NCI-H2227 (cell line): ENCODE measurements around the gene PLPPR2.
A peak's percentile ranks its signal among the peaks of the same experiment; 100 is the strongest.
"Not testable (repeated sequence)": the region's sequence is repeated elsewhere in the genome, so short reads cannot be mapped to it uniquely, and the experiment has no call there.

Experiments used
- DNase-seq: peaks from one replicate; lab custom pipeline; 2025; ENCODE audit not compliant: unreplicated experiment; lab: John Stamatoyannopoulos, UW

PLPPR2 gene, protein sequence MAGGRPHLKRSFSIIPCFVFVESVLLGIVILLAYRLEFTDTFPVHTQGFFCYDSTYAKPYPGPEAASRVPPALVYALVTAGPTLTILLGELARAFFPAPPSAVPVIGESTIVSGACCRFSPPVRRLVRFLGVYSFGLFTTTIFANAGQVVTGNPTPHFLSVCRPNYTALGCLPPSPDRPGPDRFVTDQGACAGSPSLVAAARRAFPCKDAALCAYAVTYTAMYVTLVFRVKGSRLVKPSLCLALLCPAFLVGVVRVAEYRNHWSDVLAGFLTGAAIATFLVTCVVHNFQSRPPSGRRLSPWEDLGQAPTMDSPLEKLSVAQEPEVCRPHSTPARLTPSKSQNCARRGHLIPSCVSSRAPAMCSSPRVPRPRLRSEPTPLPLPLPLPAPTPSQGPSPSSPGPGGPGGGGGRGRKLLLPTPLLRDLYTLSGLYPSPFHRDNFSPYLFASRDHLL

DNA sequence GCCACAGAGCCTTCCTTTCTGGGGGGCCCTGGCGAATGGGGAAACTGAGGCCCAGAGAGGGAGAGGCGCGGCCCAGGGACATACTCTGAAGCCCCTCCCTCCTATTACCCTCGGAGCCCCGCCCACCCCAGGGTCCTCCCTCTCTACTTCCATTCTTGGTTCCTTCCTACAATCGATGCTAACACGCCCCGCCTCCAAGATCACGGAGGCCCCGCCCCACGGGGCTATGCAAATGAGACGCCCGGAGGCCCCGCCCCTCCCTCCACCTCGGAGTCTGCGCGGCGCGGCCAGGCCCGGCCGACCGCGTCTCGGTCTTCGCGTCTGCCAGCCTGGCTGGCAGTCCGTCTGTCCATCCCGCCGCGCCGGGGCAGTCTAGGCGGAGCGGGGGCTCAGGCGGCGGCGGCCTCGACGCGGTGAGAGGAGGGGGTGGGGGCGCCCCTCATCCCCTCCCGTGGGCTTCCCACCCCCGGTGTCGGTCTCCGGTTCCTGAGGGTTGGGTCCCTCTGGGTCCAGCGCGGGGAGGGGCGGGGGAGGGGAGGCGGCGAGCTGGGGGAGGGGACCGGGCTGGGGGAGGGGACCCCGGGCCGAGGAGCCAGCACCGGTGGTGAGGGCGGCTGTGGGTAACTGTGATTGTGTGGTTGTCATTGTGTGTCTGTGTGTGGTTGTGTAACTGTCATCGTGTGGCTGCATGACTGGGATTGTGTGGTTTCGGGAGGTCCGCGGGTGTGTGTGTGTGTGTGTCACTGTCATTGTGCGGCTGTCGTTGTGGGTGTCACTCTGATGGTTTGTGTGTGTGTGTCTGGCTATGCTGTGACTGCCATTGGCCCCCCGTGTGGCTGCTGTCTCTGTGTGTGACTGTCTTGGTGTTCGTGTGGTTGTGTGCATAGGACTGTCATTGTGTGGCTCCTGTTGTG, at the start of gene PLPPR2:
Gene PLPPR2, plus strand, starts transcription at position 273 of the 914 bp plus-strand sequence. CDS start 2,242 bp downstream, outside the sequence.
- peak; percentile 92 for DNase-seq

DNA sequence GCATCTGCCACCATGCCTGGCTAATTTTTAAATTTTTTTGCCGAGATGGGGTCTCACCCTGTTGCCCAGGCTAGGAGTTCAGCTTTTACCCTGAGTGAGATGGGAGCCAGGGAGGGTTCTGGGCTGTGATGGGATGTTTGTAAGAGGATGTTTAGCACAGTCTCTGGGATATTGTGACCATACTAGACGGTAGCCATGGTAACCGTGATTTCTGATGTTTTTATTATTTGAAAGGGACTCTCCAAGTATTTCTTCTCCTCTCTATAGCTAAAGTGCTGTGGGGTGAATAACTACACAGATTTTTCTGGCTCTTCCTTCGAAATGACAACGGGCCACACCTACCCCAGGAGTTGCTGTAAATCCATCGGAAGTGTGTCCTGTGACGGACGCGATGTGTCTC, 48.9 kb upstream of the PLPPR2 start:
- DNase-seq: no peak

DNA sequence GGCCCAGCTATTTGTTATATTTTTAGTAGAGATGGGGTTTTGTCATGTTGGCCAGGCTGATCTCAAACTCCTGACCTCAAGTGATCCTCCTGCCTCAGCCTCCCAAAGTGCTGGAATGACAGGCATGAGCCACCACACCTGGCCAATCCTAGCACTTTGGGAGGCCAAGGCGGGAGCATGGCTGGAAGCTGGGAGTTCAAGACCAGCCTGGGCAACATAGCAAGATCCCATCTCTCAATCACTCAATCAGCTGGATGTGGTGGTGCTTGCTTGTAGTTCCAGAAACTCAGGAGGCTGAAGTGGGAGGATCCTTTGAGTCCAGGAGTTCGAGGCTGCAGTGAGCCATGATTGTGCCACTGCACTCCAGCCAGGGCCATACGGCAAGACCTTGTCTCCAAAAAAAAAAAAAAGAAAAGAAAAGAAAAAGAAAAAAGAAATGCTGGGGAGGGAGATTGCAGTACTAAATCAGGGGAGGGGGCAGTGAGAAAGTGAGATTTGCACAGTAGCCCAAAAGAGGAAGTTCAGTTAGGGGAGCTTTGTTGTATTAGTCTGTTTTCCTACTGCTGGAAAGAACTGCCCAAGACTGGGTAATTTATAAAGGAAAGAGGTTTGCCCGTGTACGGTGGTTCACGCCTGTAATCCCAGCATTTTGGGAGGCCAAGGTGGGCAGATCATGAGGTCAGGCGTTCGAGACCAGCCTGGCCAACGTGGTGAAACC, 34.8 kb upstream of the PLPPR2 start:
- not testable (repeated sequence) for DNase-seq

DNA sequence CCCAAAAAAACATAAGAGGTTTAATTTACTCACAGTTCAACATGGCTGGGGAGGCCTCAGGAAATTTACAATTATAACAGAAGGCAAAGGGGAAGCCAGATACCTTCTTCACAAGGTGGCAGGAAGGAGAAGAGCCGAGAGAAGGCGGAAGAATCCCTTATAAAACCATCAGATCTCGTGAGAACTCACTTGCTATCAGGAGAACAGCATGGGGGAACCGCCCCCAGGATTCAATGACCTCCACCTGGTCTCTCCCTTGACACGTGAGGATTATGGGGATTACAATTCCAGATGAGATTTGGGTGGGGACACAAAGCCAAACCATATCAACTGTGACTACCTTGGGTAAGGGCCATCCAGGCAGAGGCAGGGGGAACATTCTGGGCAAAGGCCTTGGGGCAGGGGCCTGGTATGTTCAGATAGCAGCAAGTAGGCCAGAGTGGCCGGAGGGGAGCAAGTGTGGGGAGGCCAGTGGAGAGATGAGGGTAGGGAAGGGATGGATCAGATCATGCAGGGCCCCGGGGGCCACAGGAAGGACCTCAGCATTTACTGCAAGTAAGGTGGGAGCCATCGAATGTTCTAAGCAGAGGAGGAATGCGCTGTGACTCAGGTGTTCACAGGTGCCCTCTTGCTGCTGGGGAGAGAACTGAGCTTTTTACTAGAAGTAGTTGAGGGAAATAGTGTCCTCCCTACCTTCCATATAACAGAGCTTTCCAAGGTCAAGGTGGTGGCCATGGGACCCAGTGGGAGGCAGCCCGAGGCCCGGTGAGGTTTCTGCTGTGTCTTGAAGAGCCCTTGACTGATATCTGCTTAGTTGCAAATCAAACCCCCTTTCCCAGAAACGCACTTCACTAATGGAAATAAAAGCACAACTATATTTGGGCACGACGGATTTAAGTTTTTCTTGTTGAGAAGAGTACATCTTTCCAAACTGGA, 33.8 kb upstream of the PLPPR2 start:
- DNase-seq: no peak

DNA sequence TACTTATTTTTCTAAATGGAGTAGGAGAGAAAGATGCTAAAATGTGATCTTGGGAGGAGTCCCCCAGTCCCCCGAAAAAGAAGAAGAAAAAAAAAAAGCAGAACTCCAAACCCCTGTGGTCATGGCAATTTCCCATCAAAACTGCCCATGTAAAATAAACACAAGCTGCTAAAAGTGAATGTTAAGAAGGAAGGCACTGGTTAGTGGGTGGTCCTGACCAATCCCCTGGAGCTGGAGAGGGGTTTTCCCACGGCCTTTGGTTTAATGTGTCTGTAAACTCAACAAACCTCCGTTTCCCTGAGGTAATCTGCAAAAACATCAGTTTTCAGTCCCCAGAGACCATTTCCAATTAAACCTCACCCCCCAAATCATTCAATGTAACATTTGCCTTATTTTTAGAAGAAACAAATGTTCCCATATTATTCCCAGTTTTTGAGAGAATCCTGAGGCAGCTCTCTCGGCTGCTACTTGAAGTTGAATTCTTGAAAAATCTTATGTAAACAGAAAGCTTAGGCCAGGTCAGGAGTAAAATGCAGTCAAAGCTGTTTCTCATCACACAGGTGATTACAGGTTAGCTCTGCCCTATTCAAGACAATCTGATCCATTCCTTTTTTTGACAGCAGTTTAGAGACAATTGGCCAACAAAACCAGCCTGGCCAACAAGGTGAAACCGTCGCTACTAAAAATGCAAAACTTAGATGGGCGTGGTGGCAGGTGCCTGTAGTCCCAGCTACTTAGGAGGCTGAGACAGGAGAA, 32.8 kb upstream of the PLPPR2 start:
- DNase-seq: no peak

DNA sequence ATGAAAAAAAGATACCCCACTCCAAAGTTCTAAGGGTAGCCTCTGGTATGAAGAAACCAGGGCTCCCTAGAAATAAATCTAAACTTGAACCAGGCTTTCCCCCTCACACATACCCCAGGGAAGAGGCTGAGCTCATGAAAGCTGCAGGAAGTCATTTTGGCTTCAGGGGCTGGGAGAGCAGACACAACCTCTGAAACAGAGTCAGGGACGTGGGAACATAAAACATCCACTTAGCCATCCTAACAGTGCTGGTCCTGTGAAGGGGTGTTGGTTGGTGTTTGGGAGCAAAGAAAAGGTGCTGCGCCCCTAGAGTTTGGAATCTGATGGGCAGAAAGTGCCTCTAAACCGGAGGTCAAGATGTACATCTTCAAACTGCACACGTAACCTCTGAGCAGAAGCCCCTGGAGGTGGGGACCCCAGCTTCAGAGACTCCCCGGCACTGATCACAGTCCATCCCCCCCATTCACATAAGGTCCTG, 31.6 kb upstream of the PLPPR2 start:
- DNase-seq: no peak

DNA sequence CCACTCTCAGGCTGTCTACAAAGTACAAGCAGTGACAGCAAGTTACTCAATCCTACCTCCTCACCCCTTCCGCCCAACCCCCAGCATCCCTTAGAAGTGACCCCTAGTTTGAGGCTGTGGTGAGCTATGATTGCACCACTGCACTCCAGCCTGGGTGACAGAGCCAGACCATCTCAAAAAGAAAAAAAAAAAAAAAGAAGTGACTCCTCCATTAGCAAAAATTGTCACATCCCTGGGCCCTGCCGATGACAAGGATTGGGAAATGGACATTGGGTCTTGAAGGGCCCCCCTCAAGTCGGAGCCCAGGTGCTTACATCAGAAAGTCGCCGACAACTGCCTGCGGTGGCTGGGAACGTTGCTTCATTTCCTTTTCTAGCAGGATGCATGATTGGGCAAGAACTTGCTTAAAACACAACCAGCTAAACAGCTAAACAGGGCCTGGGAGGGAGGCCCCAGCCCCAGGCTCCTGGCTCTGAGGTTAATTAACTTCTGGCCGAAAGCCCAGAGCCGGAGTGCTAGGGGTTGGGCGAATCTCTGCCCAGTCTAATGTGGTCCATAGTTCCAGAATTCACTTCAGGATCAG, 31.1 kb upstream of the PLPPR2 start:
- DNase-seq: peak; percentile 27

DNA sequence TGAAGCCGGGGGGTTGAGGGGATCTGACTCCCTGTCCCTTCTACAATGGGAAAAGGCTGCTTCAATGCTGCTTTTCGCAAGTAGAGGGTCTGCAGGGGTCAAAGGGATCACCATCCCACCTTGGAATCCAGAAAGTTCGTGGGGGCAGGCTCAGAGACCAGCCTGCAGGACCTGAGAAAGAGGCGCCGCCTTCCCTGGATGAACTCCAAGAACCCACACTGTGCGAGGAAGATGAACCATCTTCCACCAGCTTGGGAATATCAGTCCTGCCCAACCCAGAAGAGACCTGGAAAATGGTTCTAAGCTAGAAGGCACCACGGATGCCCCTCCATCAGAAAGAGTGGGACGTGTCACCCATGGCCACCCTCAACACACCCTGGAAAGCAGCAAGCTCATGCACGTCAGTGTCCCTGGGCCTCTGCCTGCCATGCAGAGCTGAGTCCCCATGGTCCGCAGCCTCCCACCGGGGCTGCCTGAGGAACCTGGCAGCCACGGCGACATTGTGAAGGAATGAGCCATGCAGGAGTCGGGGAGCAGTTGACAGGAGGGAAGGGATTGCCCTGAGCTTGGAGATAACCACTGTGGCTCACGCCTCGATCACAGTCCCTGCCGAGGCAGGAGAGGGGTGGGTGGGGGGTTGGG, 30.4 kb upstream of the PLPPR2 start:
- DNase-seq: no peak

DNA sequence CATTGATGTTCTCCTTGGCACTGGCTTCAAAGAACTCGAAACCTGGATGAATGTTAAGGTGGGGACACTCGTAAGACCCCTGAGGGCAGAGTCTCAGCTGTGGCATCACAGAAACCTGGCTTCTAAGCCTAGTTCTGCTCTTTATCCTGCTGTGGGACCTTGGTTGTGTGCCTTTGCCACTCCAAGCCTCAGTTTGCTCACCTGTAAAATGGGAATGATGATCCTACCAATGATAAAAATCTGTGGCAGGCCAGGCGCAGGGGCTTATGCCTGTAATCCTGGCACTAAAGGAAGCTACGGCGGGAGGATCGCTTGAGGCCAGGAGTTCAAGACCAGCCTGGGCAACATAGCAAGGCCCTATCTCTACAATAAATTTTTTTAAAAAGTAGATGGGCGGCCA, 29.7 kb upstream of the PLPPR2 start:
- DNase-seq: no peak

DNA sequence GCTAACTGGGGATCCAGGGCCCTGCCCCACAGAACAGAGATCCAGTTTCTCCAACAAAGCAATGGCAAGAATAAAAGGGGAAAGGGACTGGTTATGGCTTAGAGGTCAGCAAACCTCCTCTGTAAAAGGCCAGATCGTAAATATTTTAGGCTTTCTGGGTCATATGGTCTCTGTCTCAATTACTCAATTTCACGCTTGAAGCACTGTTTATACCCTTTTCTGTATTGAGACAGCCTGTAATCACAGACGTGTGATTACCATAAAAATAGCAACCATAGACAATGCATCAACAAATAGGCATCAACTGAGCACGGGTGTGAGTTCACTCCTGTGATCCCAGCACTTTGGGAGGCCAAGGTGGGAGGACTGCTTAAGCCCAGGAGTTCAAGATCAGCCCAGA, 25.1 kb upstream of the PLPPR2 start:
- DNase-seq: no peak

DNA sequence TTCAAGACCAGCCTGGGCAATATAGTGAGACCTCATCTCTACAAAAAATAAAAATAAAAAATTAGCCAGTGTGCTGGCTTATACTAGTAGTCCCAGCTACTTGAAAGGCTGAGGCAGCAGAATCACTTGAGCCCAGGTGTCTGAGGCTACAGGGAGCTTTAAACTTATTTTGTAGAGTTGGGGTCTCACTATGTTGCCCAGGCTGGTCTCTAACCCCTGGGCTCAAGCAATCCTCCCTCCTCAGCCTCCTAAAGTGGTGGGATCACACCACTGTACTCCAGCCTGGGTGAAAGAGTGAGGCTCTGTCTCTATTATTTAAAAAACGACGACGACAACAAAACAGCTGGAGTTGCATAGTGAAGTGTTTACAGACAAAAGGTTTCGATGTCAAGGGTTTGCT, 23.7 kb upstream of the PLPPR2 start:
- DNase-seq: no peak

DNA sequence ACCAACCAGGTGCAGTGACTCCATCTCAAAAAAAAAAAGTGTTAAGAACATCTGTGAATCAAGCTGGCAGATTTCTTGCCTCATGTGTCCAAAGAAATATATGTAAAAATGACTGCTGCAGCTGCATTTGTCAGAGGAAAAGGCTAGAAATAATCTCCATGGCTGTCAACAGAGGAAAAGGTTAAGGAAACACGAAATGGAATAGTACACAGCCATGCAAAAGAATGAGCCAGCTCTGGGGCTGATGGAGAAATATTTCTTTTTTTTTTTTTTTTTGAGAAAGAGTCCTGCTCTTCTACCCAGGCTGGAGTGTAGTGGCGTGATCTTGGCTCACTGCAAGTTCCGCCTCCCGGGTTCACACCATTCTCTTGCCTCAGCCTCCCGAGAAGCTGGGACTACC, 22.4 kb upstream of the PLPPR2 start:
- DNase-seq: no peak

DNA sequence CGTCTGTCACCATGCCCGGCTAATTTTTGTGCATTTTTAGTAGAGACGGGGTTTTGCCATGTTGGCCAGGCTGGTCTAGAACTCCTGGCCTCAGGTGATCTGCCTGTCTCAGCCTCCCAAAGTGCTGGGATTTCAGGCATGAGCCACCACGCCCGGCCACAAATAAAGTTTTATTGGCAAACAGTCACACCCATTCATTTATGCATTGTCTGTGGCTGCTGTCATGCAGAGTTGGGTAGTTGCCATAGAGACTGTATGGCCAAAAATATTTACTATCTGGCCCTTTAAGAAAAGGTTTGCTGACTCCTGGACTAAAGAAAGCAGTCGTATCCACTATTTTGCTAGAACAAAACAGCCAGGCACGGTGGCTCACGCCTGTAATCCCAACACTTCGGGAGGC, 21.4 kb upstream of the PLPPR2 start:
- DNase-seq: not testable (repeated sequence)

DNA sequence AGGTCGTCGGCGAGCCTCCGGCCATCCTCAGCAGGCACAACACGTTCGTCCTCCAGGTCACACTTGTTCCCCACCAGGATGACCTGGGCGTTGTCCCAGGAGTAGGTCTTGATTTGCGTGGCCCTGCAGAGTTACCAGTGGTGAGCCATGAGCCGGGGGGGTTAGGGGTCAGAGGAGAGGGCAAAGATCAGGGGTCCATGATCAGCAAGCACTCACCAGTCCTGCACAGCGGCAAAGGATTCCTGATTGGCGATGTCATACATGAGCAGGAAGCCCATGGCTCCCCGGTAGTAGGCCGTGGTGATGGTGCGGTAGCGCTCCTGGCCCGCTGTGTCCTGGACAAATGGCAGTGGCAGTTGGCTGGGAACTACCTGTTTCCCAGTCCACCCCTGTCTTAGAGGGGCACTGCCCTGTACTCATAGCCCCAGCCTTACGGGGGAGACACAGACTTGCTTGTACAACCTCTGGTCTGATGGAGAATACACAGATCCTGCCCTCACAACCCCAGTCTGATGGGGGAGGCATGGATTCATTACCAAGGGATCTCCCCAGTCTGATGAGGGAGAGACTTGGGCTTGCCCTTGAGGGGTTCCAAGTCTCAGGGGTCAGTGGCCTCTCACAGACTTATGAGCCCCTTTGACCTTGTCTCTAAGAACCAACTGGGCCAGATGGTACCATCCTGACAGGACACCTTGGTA, 19.6 kb upstream of the PLPPR2 start:
- no peak for DNase-seq

DNA sequence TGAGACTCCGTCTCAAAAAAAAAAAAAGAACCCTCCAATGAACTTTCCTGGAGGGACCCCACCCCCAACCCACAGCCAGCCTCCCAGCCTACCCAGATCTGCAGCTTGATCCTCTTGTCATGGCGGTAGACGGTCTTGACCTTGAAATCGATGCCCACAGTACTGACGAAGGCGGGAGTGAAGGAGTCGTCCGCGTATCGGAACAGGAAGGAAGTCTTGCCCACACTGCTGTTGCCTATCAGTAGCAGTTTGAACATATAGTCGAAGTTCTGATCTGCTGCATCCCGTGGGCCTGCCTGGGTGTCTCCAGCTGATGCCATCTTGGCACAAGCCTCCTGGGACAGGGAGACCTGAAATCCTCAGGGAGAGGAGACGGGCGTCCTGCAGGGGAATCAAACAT, 18.2 kb upstream of the PLPPR2 start:
- no peak for DNase-seq

DNA sequence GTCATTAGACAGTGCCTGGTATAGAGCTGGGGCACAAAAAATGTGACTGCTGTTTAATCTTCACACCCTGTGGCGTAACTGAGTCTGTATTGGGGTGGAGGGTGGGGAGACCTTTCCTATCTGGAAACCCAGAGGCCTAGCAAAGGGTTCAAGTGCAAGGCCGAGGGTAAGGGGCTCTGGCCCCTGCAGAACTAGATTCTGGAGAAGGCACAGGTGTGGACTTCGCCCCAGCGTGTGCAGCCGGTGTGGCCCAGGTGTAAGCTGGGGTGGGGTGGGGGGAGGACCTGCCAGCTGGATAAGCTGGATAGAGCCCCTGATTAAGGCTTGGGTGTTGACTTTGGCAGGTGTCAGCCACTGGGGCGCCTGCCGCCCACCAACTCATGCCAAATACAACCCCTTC, 17.1 kb upstream of the PLPPR2 start:
- no peak for DNase-seq

DNA sequence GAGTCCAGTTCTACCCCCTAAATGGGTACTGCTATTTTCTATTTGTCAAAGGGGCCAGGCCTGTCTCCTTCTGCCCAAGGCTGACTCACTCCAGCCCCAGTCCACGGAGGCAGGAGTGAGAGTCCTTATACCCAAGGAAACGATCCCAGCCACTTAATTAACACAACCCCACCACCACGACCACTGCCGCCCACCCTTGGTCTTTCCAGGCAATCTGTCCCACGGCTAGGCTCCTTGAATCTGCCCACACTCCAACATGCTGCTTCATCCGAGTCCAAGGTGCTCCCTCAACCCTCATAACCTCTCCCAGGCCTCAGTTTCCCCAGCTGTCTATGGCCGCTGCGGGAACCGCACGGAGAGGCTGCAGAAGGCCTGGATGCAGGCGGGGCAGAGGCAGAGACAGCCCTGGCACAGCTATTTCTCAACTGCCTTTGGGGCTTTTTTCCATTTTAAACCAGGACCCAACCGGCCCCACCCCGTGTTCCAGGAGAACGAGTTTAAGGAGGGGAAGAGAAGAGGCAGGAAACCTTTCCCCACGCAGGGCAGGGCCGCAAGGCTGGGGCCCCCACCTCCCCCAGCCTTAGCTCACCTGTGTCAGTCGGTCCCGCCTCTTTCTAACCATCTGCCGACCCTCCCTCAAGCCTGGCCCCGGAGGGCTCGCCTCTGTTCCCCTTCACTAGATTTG, 16.5 kb upstream of the PLPPR2 start:
- DNase-seq: no peak
